HepG2 (cell line): ENCODE results near the gene SLC22A7. TPM values are rescaled to one million over a fixed set of nuclear protein-coding genes. Genes with fewer than 3 reads are reported as not detected.

Experiments used
- ELF4 ChIP-seq: sonication (generic); formaldehyde crosslinking; IDR thresholded peaks from 2 replicates; pipeline ENCODE4 v1.5.0; 2020; ENCODE audit warnings: missing genetic modification reagents, mild to moderate bottlenecking, moderate library complexity, borderline replicate concordance
- ETV5 ChIP-seq: IDR thresholded peaks from 2 replicates; pipeline ENCODE4 v1.6.1; 2018; ENCODE audit warnings: missing biosample characterization, missing genetic modification reagents, inconsistent platforms, borderline replicate concordance
- FOSL2 ChIP-seq: sonication (generic); formaldehyde crosslinking; IDR thresholded peaks from 2 replicates; pipeline ENCODE4 v1.4.0; 2020; ENCODE audit warnings: missing genetic modification reagents
- HCFC1 ChIP-seq: fragments of 150-350 bp; IDR thresholded peaks from 2 replicates; pipeline ENCODE4 v1.6.1; 2014; ENCODE audit warnings: low read depth, low read length
- HOXA9 ChIP-seq: sonication (generic); formaldehyde crosslinking; IDR thresholded peaks from 2 replicates; pipeline ENCODE4 v1.8.1; 2022; ENCODE audit warnings: missing genetic modification reagents, mild to moderate bottlenecking, moderate library complexity, borderline replicate concordance
- KLF16 ChIP-seq, 2 experiments: sonication (generic) in 1 of 2; formaldehyde crosslinking in 1 of 2; IDR thresholded peaks; 2 replicates each; pipeline versions ENCODE4 v1.6.1 to v1.8.0; 2016 to 2023; ENCODE audit warnings: missing genetic modification reagents in 2 of 2, missing compliant biosample characterization in 1 of 2
- NR2F1 ChIP-seq, 2 experiments: fragments of 450-650 bp in 1 of 2; formaldehyde crosslinking in 1 of 2; IDR thresholded peaks; 2 replicates each; pipeline versions ENCODE4 v1.5.0 to v1.6.1; 2016 to 2020; ENCODE audit warnings: mild to moderate bottlenecking in 1 of 2, missing compliant biosample characterization in 1 of 2, missing genetic modification reagents in 1 of 2, moderate library complexity in 1 of 2
- PAX8 ChIP-seq: sonication (generic); formaldehyde crosslinking; IDR thresholded peaks from 2 replicates; pipeline ENCODE4 v1.8.0; 2022; ENCODE audit warnings: mild to moderate bottlenecking, missing genetic modification reagents, borderline replicate concordance
- PHF20 ChIP-seq: sonication (generic); formaldehyde crosslinking; IDR thresholded peaks from 2 replicates; pipeline ENCODE4 v1.5.0; 2020; ENCODE audit warnings: mild to moderate bottlenecking, missing genetic modification reagents
- RCOR2 ChIP-seq: IDR thresholded peaks from 2 replicates; pipeline ENCODE4 v1.6.1; 2016; ENCODE audit warnings: missing biosample characterization, missing genetic modification reagents
- SUZ12 ChIP-seq: fragments of 150-350 bp; IDR thresholded peaks from 2 replicates; pipeline ENCODE4 v1.6.1; 2014; ENCODE audit warnings: low read depth, low read length
- ZFP41 ChIP-seq: sonication (generic); formaldehyde crosslinking; IDR thresholded peaks from 2 replicates; pipeline ENCODE4 v1.4.0; 2020; ENCODE audit warnings: mild to moderate bottlenecking, missing genetic modification reagents, borderline replicate concordance
- ZFP62 ChIP-seq: sonication (generic); formaldehyde crosslinking; IDR thresholded peaks from 2 replicates; pipeline ENCODE4 v1.4.0; 2020; ENCODE audit warnings: missing genetic modification reagents
- ZNF143 ChIP-seq: sonication (generic); formaldehyde crosslinking; IDR thresholded peaks from 2 replicates; pipeline ENCODE4 v1.4.0; 2020; ENCODE audit warnings: missing genetic modification reagents
- ZNF17 ChIP-seq: sonication (generic); formaldehyde crosslinking; IDR thresholded peaks from 2 replicates; pipeline ENCODE4 v1.5.0; 2020; ENCODE audit warnings: mild to moderate bottlenecking, missing genetic modification reagents
- ZNF225 ChIP-seq: sonication (generic); formaldehyde crosslinking; IDR thresholded peaks from 2 replicates; pipeline ENCODE4 v1.4.0; 2020; ENCODE audit warnings: mild to moderate bottlenecking, missing genetic modification reagents
- ZNF558 ChIP-seq: sonication (generic); formaldehyde crosslinking; IDR thresholded peaks from 2 replicates; pipeline ENCODE4 v1.9.0; 2022; ENCODE audit warnings: mild to moderate bottlenecking, missing genetic modification reagents, borderline replicate concordance
- polyA plus RNA-seq, 8 experiments: library from polyadenylated mRNA; depleted of rRNA in 3 of 8; stranded (reverse) in 7 of 8; unstranded in 1 of 8; fragments of >200 nt; fragmentation: Illumina TruSeq in 4 of 8; extraction: Trizol in 4 of 8; gene quantifications; 2 replicates each; pipeline versions ENCODE4 v1.2.1 to v1.2.3, GENCODE V29; 2011 to 2016; ENCODE audit warnings: low read depth in 4 of 8, missing spikeins in 1 of 8, mixed read lengths in 1 of 8; ENCODE audit not compliant: insufficient read depth in 1 of 8
- total RNA-seq, 5 experiments: library from RNA; depleted of rRNA; stranded (reverse); fragments of >200 nt; fragmentation: Illumina TruSeq; extraction: Trizol; gene quantifications; 2 replicates each; pipeline ENCODE4 v1.2.3, GENCODE V29; 2016; ENCODE audit warnings: low read depth in 1 of 5
- TF ChIP-seq, protein P1 (sequence below): sonication (generic); formaldehyde crosslinking; IDR thresholded peaks from 2 replicates; pipeline ENCODE4 v1.4.0; 2020; ENCODE audit warnings: missing genetic modification reagents
- TF ChIP-seq, protein P2 (sequence below): sonication (generic); formaldehyde crosslinking; IDR thresholded peaks from 2 replicates; pipeline ENCODE4 v1.8.1; 2023; ENCODE audit warnings: mild to moderate bottlenecking, missing genetic modification reagents
- TF ChIP-seq, protein P3 (sequence below): sonication (generic); formaldehyde crosslinking; IDR thresholded peaks from 2 replicates; pipeline ENCODE4 v1.4.0; 2020; ENCODE audit warnings: mild to moderate bottlenecking, missing genetic modification reagents

SLC22A7 gene
- total and polyA plus RNA-seq, 2 of the 13 experiments (the other 11 are each of a cell fraction or from before 2014, with no cell fraction given): 5.3 to 22.6 TPM

DNA sequence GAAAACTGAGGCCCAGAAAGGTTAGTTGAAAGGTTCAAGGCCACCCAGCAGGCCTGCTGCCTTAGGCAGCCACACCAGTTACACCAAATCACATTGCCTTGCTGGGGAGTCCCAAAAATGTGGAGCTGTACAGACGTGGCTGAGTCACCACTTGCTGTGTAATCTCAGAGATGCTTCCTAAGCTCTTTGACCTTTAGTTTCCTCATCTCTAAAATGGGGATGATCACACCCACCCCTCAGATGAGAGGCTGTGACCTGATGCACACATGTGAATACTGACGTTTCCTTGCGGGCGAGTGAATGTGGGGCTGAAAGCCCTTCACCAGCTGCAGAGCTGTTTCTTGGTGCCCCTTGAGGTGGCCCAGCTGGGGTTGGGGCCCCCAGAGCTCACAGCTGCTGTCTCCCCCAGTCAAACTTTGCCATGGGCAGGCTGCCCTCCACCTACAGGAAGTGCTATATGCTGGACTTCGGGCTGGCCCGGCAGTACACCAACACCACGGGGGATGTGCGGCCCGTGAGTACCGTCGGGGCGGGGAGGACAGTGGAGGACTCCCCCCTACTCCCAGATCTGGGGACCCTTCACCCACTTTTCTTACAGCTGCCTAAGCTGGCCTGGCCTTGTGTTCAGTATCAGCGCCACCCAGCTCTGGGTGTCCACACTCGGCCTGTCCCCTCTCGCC lies 43.8 kb upstream of the SLC22A7 start (continued):
- TF ChIP-seq ZNF558 (CRISPR knock-in tag) (no peak), ZNF143 (CRISPR knock-in tag) (no peak), ZNF225 (CRISPR knock-in tag) (0 out of 2 replicates have a peak, but pooled peaks have one; percentile 30), ELF4 (no peak), PAX8 (CRISPR knock-in tag) (no peak), ETV5 (0 out of 2 replicates have a peak, but pooled peaks have one; percentile 30), NR2F1 (CRISPR knock-in tag; IDR thresholded peaks at IDR 0.05) (no peak), RCOR2 (CRISPR knock-in tag) (0 out of 2 replicates have a peak, but pooled peaks have one; percentile 21), ZNF17 (CRISPR knock-in tag) (no peak), ZFP41 (CRISPR knock-in tag) (no peak), HOXA9 (no peak), SUZ12 (no peak), PHF20 (CRISPR knock-in tag) (no peak), FOSL2 (CRISPR knock-in tag) (peak; percentile 25; the same call in 1 of the 2 replicates), HCFC1 (no peak), KLF16 (CRISPR knock-in tag; IDR thresholded peaks at IDR 0.05) (no peak), ZFP62 (CRISPR knock-in tag) (no peak)
- TF ChIP-seq, protein P1, sequence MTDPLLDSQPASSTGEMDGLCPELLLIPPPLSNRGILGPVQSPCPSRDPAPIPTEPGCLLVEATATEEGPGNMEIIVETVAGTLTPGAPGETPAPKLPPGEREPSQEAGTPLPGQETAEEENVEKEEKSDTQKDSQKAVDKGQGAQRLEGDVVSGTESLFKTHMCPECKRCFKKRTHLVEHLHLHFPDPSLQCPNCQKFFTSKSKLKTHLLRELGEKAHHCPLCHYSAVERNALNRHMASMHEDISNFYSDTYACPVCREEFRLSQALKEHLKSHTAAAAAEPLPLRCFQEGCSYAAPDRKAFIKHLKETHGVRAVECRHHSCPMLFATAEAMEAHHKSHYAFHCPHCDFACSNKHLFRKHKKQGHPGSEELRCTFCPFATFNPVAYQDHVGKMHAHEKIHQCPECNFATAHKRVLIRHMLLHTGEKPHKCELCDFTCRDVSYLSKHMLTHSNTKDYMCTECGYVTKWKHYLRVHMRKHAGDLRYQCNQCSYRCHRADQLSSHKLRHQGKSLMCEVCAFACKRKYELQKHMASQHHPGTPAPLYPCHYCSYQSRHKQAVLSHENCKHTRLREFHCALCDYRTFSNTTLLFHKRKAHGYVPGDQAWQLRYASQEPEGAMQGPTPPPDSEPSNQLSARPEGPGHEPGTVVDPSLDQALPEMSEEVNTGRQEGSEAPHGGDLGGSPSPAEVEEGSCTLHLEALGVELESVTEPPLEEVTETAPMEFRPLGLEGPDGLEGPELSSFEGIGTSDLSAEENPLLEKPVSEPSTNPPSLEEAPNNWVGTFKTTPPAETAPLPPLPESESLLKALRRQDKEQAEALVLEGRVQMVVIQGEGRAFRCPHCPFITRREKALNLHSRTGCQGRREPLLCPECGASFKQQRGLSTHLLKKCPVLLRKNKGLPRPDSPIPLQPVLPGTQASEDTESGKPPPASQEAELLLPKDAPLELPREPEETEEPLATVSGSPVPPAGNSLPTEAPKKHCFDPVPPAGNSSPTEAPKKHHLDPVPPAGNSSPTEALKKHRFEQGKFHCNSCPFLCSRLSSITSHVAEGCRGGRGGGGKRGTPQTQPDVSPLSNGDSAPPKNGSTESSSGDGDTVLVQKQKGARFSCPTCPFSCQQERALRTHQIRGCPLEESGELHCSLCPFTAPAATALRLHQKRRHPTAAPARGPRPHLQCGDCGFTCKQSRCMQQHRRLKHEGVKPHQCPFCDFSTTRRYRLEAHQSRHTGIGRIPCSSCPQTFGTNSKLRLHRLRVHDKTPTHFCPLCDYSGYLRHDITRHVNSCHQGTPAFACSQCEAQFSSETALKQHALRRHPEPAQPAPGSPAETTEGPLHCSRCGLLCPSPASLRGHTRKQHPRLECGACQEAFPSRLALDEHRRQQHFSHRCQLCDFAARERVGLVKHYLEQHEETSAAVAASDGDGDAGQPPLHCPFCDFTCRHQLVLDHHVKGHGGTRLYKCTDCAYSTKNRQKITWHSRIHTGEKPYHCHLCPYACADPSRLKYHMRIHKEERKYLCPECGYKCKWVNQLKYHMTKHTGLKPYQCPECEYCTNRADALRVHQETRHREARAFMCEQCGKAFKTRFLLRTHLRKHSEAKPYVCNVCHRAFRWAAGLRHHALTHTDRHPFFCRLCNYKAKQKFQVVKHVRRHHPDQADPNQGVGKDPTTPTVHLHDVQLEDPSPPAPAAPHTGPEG (CRISPR knock-in tag): no peak
- TF ChIP-seq, protein P2, sequence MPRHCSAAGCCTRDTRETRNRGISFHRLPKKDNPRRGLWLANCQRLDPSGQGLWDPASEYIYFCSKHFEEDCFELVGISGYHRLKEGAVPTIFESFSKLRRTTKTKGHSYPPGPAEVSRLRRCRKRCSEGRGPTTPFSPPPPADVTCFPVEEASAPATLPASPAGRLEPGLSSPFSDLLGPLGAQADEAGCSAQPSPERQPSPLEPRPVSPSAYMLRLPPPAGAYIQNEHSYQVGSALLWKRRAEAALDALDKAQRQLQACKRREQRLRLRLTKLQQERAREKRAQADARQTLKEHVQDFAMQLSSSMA (CRISPR knock-in tag): no peak
- TF ChIP-seq, protein P3, sequence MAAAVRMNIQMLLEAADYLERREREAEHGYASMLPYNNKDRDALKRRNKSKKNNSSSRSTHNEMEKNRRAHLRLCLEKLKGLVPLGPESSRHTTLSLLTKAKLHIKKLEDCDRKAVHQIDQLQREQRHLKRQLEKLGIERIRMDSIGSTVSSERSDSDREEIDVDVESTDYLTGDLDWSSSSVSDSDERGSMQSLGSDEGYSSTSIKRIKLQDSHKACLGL (CRISPR knock-in tag): 0 out of 2 replicates have a peak, but pooled peaks have one; percentile 32
